Ishikawa (cell line): ENCODE data around the gene BMPR1A.

ENCODE experiments used
- CEBPB ChIP-seq: IDR thresholded peaks from 2 replicates; pipeline ENCODE4 v1.6.1; 2012
- CREB1 ChIP-seq: IDR thresholded peaks from 2 replicates; pipeline ENCODE4 v1.6.1; 2012; ENCODE audit warnings: low read depth
- EGR1 ChIP-seq: IDR thresholded peaks from 2 replicates; pipeline ENCODE4 v1.6.1; 2012
- EP300 ChIP-seq: IDR thresholded peaks from 2 replicates; pipeline ENCODE4 v1.6.1; 2012; ENCODE audit warnings: borderline replicate concordance
- FOXM1 ChIP-seq: IDR thresholded peaks from 2 replicates; pipeline ENCODE4 v1.6.1; 2012; ENCODE audit warnings: low read depth, borderline replicate concordance
- NFIC ChIP-seq: IDR thresholded peaks from 2 replicates; pipeline ENCODE4 v1.6.1; 2012
- RAD21 ChIP-seq: IDR thresholded peaks from 2 replicates; pipeline ENCODE4 v1.6.1; 2012; ENCODE audit warnings: low read depth
- REST ChIP-seq: IDR thresholded peaks from 2 replicates; pipeline ENCODE4 v1.6.1; 2012; ENCODE audit warnings: low read depth, mild to moderate bottlenecking
- TAF1 ChIP-seq: IDR thresholded peaks from 2 replicates; pipeline ENCODE4 v1.6.1; 2012; ENCODE audit warnings: low read depth, mild to moderate bottlenecking
- TCF12 ChIP-seq: IDR thresholded peaks from 2 replicates; pipeline ENCODE4 v1.6.1; 2012; ENCODE audit warnings: low read depth
- TEAD4 ChIP-seq: IDR thresholded peaks from 2 replicates; pipeline ENCODE4 v1.6.1; 2012
- YY1 ChIP-seq: IDR thresholded peaks from 2 replicates; pipeline ENCODE4 v1.6.1; 2012; ENCODE audit warnings: low read depth
- ZBTB7A ChIP-seq: IDR thresholded peaks from 2 replicates; pipeline ENCODE4 v1.6.1; 2012; ENCODE audit warnings: low read depth
- TF ChIP-seq, protein P1 (sequence below): IDR thresholded peaks from 2 replicates; pipeline ENCODE4 v1.6.1; 2012
- TF ChIP-seq, protein P2 (sequence below): IDR thresholded peaks from 2 replicates; pipeline ENCODE4 v1.6.1; 2012

The BMPR1A gene

DNA sequence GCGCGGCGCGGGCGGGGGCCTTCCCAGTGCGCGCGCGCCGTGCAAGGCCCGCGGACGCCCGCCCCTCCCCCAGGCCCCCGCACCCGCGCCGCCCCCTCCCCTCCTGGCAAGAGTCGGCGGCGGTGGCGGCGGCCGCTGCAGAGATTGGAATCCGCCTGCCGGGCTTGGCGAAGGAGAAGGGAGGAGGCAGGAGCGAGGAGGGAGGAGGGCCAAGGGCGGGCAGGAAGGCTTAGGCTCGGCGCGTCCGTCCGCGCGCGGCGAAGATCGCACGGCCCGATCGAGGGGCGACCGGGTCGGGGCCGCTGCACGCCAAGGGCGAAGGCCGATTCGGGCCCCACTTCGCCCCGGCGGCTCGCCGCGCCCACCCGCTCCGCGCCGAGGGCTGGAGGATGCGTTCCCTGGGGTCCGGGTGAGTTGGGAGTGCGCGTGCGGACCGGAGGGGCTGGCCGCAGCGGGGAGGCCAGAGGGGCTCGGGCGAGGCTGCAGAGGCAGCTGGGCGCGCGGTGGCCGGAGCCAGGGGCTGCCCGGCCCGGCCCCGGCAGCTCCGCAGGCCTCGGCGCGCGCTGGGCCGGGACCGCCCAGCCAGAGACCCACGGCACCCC, at the start of gene BMPR1A:
TSS of gene BMPR1A (plus strand) at position 109 of the 602 bp plus-strand sequence. CDS start 119,400 bp downstream, outside the sequence.
- TF ChIP-seq EP300 = 0 out of 2 replicates have a peak, but pooled peaks have one; percentile 10
- no peak for TF ChIP-seq CEBPB
- TF ChIP-seq EGR1 = no peak

DNA sequence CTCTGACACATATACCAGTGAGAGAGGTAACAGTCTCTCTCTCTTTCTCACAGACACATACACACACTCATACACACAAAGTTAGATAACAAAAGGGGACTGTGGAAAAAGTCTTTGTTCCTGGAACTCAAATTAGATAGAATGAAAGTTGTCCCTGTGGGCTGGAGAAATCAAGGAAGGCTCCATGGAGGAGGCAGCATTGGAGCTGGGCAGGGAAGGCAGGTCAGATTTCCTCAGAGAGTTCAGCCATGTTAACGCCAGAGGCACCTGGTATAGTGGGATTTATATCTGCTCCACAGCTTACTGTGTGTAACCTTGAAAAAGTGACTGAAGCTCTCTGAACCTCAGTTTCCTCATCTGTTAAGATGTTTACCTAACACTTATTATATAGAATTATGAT, 49.4 kb upstream of the BMPR1A start:
- TF ChIP-seq CEBPB (no peak), REST (no peak), YY1 (no peak)

DNA sequence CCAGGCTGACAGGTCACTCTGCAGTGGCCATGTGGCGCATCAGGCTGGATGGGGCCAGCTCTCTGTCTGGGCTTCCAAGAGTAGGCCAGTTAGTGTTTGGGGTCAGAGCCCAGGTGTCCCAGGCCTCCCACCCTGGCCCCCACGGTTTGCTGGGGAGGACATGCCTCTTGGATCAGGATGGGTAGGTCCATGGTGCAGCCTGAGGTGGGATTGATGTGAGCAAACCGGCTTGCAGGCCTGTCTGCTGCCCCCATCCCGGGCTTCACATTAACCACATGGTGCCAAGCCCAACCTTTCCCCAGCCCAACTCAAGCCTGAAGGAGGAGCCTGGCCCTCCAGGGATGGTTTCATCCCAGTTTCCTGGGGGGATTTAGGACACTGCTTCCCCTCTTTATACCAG, 48.9 kb upstream of the BMPR1A start:
- no peak for TF ChIP-seq TAF1
- TF ChIP-seq EP300 = no peak
- no peak for TF ChIP-seq EGR1
- no peak for TF ChIP-seq RAD21
- TF ChIP-seq ZBTB7A = no peak
- TF ChIP-seq, protein P1, sequence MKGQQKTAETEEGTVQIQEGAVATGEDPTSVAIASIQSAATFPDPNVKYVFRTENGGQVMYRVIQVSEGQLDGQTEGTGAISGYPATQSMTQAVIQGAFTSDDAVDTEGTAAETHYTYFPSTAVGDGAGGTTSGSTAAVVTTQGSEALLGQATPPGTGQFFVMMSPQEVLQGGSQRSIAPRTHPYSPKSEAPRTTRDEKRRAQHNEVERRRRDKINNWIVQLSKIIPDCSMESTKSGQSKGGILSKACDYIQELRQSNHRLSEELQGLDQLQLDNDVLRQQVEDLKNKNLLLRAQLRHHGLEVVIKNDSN = no peak
- no peak for TF ChIP-seq FOXM1
- TF ChIP-seq TEAD4 = no peak
- no peak for TF ChIP-seq REST
- TF ChIP-seq, protein P2, sequence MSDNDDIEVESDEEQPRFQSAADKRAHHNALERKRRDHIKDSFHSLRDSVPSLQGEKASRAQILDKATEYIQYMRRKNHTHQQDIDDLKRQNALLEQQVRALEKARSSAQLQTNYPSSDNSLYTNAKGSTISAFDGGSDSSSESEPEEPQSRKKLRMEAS = no peak
- no peak for TF ChIP-seq CEBPB
- TF ChIP-seq TCF12 = no peak
- no peak for TF ChIP-seq NFIC
- no peak for TF ChIP-seq YY1
- no peak for TF ChIP-seq CREB1

DNA sequence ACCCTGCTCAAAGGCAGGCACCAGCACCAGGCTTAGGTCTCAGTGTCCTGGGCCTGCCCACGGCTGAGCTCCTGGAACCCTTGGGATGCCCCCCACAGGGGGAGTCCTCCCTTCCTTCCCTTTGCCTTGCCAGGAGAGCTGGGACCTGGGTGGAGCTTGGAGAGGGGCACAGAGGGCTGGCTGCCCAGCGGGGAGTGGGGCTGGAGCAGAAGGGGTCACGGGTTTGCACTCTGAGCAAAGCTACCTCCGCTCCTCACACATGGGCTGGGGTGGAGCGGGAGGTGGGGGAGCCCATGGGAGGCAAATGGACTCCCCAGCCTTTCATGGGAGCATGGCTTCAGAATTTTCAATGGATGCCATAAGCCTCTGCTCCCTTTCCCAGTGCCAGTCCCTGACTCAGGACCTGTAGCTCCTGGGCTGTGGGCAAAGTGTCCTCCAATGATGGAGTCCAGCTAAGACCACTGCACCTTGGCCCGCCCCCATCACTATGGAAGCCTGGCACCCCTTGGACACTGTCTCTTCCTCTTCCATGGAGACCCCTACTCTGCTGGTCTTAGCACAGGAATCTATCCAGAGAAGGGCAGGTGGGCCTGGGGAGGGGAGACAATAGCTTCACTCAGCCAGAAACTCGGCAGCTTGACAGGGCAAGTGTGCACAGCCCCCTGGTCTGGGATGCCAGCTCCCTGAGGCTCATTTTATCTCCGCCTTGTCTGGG, 48.2 kb upstream of the BMPR1A start:
- TF ChIP-seq YY1 = no peak
- TF ChIP-seq EP300 = no peak
- TF ChIP-seq TEAD4 = no peak
- TF ChIP-seq NFIC = no peak
- TF ChIP-seq FOXM1 = no peak
- TF ChIP-seq, protein P2 = no peak
- TF ChIP-seq, protein P1 = no peak
- no peak for TF ChIP-seq ZBTB7A
- TF ChIP-seq CREB1 = no peak
- TF ChIP-seq EGR1 = no peak
- no peak for TF ChIP-seq TAF1
- no peak for TF ChIP-seq TCF12
- no peak for TF ChIP-seq CEBPB
- no peak for TF ChIP-seq REST
